ENCODE data around the gene LRP6.

- no peak for TF ChIP-seq POLR2AphosphoS5 (IDR thresholded peaks at IDR 0.05; ENCODE audit: low read depth, low read length)
- TF ChIP-seq POLR2A (IDR thresholded peaks at IDR 0.05; ENCODE audit: low read depth, low read length) = no peak
- no peak for TF ChIP-seq TAF1 (IDR thresholded peaks at IDR 0.05; ENCODE audit: borderline replicate concordance, low read depth, low read length)
Measured at GRCh38 chr12:12086973-12087692, 179.7 kb downstream of the LRP6 start.

All from GM12892 (cell line).